ENCODE results near the gene TMEM243.

DNA sequence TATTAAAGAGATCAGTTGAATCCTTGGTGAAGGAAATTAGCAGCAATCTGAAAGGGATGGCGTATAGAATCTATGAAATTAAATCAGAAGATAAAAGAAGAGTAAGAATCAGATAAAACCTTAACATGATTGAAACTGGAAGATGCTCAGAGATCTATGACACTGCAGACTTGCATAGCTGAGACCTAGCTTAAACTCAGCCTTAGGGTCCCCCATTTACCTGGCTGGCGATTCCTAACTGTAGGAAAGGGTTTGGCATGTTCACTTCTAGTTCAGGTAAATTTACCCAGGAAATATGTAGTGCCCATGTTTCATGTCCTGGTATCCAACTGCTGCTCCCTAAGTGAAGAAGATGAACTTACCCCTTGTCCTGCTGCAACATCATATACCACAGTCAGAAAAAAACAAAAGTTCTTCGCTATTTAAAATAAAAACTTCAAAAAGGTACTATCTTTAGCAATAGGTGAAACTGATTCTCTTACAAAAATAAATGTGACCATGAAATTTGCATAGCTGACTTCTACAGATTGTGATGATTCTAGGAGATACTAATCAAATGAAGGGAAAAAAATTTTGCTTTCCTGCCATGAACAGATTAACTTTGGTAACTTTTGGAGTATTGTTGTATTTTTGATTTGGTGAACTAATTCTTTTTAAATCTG is 47.8 kb upstream of the TMEM243 start:
- TF ChIP-seq, protein P1, sequence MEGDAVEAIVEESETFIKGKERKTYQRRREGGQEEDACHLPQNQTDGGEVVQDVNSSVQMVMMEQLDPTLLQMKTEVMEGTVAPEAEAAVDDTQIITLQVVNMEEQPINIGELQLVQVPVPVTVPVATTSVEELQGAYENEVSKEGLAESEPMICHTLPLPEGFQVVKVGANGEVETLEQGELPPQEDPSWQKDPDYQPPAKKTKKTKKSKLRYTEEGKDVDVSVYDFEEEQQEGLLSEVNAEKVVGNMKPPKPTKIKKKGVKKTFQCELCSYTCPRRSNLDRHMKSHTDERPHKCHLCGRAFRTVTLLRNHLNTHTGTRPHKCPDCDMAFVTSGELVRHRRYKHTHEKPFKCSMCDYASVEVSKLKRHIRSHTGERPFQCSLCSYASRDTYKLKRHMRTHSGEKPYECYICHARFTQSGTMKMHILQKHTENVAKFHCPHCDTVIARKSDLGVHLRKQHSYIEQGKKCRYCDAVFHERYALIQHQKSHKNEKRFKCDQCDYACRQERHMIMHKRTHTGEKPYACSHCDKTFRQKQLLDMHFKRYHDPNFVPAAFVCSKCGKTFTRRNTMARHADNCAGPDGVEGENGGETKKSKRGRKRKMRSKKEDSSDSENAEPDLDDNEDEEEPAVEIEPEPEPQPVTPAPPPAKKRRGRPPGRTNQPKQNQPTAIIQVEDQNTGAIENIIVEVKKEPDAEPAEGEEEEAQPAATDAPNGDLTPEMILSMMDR (conservative IDR thresholded peaks at IDR 0.05) = no peak
- TF ChIP-seq ZFX (IDR thresholded peaks at IDR 0.05) = no peak

Data from C4-2B (cell line).